T-helper 22 cell (primary cell): ENCODE results near the gene CCDC47.
A peak's percentile ranks its signal among the peaks of the same experiment; 100 is the strongest.
"Not testable (repeated sequence)": the region's sequence is repeated elsewhere in the genome, so short reads cannot be mapped to it uniquely, and the experiment has no call there.

Experiments
- DNase-seq: peaks from one replicate; pipeline ENCODE4 v3.0.0-alpha.2; 2020; ENCODE audit warnings: low read depth

The CCDC47 gene

DNA sequence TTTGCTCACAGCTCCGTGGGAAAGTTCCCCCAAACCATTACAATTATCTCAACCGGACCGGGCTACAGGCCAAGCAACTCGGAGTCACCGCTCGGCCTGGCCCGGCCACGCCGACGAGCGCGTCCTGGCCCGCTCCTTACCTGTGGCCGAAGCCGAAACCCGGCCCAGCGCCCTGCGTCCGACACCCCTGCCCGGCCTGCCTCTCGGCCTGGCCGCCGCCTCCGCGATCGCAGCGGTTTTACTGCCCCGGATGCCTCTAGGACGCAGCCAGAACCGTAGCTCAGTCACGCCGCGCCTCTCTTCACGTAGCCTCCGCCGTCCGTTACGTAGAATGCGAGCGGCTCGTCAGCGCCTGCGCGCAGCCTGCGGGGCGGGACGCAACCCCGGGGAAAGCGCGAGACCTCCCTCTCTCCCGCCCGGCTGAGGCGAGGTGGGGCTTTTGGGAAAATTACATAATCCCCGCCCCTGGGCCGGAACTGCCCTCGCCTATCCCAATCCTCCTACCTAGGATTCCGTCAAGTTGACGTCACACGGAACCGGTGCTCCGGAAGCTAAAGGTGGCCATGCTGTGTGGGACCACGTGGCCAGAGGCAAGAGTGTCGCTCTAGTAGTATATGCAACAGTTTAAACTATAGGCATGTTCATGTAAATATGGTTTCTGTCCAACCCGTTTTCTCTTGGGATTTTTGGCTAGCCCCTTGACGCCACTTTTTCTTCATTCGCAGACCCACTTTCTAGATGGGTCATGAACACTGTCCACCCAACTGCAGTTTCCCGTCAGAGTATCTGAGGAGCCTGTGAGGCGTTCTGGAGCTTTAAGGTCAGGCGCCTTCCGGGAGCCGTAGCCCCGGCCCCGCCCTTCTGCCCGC is at the start of gene CCDC47:
Gene CCDC47, minus strand, starts transcription at position 326 of the 869 bp plus-strand sequence. CDS start 7,422 bp downstream, outside the sequence.
- peak; percentile 99 for DNase-seq

DNA sequence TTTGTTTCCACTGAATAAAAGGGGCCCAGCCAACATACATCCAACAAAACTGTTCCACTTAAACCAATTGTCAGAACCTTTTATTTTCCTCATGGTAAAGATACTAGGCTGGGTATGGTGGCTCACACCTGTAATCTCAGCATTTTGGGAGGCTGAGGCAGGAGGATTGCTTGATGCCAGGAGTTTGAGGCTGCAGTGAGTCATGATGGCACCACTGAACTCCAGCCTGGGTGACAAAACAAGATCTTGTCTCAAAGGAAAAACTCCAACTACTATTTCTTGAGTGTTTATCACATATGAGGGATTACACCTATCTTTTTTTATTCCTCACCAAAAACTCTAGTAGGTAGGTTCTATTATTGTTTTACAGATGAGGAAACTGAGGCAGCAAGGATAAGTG is 49.1 kb upstream of the CCDC47 start:
- no peak for DNase-seq

GRCh38 chr17:63821804-63822203 is 48.4 kb upstream of the CCDC47 start:
- DNase-seq = no peak

DNA sequence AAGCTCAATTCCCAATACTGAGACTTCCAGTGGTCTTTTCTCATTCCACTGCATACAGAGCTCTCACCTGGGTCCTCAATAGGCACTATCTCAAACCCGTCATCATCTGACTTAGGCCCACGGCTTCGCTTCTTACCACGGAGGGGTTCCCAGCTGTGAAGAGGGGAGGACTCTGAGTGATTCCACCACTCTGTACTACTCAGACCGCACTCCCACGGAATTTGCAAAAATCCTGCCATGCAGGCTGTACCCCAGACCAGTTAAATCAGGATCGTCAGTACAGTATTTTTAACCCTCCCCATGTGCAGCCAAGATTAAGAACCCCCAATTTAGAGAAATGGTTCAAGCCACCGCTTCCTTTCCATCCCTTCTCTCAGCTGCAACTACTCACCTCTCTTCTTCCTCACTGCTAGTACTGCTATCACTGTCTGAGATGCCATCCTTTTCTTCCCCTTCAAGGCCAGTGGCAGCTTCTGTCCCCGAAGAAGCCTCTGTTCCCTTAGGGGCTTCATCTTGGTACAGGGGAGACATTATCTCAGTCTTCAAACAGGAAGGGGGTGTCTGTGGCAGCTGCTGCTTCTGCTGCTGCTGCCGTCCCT is 47.7 kb upstream of the CCDC47 start:
- no peak for DNase-seq

- no peak for DNase-seq
Observed at GRCh38 chr17:63819585-63820537, 46.5 kb upstream of the CCDC47 start.

DNA sequence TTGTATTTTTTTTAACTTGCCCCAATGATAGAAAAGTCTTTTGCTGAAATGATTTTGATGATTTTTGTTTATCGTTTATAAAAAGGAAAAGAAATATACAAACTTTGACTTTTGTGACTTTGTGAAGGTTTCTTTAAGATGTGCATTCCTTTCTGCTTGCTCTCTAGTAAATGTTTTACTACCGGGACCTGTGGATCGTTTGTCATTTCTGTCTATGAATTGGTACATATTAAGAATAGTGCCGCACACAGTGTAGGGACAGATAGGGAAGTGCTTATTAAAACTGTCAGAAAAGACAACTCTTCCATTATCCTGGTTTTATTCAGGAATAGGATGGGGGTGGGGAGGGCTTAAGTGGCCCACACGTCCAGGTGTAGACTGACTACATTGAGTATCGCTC is 45.7 kb upstream of the CCDC47 start:
- DNase-seq = no peak

GRCh38 chr17:63817736-63818385 is 44.5 kb upstream of the CCDC47 start:
- no peak for DNase-seq

- no peak for DNase-seq
Observed at GRCh38 chr17:63816669-63817068, 43.3 kb upstream of the CCDC47 start.

DNA sequence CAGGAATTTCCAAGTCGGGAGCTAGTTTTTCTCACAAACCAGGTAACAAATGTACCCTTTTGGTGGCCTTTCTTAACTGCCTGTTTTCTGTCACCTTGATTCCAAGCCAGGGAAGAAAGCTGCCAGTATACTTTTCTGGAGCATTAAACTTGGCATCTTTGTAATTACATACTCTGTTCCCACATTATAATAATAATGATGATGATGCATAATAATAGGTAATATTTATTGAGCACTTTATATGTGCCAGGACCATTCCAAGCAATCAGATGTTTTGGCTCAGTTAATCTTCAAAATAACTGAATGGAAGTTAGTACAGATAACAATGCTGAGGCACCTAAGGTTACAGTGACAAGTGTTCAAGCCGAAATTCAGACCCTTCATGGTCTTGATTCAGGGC is 42.7 kb upstream of the CCDC47 start:
- no peak for DNase-seq

DNA sequence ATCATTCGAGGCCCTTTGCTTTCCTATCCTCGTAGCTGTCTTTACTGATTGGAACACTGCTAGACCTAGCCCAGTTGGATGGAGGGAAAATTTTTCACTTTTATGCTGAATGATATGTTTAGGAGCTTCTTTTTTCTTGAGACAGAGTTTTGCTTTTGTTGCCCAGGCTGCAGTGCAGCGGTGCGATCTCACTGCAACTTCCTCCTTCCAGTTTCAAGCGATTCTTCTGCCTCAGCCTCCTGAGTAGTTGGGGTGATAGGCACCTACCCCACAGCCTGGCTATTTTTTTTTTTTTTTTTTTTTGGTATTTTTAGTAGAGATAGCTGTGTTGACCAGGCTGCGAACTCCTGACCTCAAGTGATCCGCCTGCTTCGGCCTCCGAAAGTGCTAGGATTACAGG is 36.6 kb upstream of the CCDC47 start:
- no peak for DNase-seq

GRCh38 chr17:63805591-63805990 is 32.2 kb upstream of the CCDC47 start:
- no peak for DNase-seq

DNA sequence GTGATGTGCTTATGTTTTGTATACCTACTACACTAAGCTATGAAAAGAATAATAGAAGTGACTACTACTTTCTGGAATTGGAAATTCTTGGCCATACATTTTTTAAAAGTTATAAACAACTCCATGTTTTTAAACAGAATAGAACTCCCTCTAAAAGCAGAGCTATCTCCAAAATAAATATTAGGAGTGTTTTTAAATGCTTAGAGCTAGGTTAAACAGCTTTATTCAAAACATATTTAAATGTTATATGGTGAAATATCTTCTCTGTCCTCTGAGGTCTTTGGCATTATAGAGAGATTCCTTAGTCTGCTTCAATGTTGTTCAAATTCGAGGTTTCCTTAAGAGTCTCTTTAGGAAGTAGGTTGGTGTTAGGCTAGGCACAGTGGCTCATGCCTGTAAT is 30.9 kb upstream of the CCDC47 start:
- DNase-seq = no peak

- no peak for DNase-seq
Observed at GRCh38 chr17:63800783-63801182, 27.4 kb upstream of the CCDC47 start.

DNA sequence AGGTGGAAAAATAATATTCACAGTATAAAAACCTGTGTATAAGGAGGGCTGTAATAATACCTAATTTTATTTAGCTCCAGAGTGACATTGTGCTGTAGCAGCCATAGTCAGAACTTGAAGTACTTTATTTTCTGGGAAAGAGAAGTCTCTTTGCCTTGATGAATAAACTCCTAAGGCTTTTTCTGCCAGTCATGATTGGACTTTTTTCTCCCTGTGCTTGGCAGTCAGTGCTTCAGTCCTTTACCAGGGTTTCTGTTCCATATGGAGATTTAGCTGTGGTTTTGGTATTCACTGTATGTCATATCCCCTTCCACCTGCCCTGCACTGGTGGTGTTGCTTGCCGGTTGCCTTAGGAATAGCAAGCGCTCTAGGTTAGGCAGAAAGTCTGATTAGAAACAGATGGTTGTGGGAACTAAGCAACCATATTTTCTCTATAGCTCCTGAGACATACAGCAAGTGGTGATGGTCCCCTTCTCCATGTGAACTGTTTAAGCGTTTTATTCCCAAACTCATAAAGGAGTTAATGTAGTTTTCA is 25.2 kb upstream of the CCDC47 start:
- DNase-seq = no peak

DNA sequence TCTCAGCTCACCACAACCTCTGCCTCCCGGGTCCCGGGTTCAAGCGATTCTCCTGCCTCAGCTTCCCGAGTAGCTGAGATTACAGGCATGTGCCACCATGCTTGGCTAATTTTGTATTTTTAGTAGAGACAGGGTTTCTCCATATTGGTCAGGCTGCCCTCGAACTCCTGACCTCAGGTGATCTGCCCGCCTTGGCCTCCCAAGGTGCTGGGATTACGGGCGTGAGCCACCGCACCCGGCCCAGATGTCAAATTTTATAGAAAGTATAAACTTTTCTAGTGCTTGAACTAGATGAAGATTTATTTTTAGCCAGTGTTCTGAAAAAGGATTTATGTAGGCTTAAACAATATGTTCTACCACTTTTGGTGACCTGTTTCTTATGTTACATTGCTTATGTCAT is 23.0 kb upstream of the CCDC47 start:
- not testable (repeated sequence) for DNase-seq

GRCh38 chr17:63792055-63792729 is 18.8 kb upstream of the CCDC47 start:
- no peak for DNase-seq

- no peak for DNase-seq
Observed at GRCh38 chr17:63790057-63790456, 16.7 kb upstream of the CCDC47 start.

DNA sequence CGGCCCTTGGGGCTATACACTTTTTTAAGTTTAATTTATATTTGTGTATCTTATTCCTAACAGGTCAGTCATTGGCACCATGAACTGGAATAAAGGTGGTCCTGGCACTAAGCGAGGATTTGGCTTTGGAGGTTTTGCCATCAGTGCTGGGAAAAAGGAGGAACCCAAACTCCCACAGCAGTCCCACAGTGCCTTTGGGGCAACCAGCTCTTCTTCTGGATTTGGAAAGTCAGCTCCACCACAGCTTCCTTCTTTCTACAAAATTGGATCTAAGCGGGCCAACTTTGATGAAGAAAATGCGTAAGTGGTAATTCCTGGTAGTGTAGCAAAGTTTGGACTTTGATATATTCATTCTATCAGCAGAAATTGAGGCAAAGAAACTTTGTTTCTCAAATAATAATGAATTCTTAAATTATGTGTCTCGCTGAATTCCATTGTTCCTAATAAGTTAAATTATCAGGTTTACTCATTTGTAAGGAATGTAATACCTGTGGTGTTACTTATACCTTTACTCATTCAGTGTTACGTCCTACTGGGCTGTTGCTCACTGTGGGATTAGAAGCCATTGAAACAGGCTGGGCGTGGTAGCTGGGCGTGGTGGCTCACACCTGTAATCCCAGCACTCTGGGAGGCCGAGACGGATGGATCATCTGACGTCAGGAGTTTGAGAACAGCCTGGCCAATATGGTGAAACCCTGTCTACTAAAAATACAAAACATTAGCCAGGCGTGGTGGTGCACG is 13.7 kb upstream of the CCDC47 start:
- DNase-seq = no peak

GRCh38 chr17:63786117-63786516 is 12.7 kb upstream of the CCDC47 start:
- DNase-seq = no peak

DNA sequence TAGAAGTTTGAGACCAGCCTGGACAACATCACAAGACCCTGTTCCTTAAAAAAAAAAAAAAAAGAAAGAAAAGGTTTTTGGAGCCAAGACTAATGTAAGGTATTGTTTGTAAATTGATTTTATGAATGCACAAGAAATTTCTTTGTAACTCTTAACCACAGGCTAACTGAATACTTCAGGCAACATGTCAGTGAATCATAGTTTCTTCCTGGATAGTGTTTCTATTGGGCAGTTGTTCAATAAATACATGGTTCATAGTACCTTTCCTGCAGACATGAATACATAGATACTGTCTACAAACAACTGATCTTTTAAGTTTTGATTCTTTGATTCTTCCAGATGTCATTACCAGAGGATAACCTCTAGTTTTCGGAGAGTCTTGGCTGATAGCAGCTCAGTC is 12.2 kb upstream of the CCDC47 start:
- DNase-seq = no peak
